DMS 273 (cell line): ENCODE results near the gene HMCN1.

ENCODE experiments used
- DNase-seq: peaks from one replicate; lab custom pipeline; 2025; ENCODE audit not compliant: unreplicated experiment; lab: John Stamatoyannopoulos, UW

HMCN1 gene

DNA sequence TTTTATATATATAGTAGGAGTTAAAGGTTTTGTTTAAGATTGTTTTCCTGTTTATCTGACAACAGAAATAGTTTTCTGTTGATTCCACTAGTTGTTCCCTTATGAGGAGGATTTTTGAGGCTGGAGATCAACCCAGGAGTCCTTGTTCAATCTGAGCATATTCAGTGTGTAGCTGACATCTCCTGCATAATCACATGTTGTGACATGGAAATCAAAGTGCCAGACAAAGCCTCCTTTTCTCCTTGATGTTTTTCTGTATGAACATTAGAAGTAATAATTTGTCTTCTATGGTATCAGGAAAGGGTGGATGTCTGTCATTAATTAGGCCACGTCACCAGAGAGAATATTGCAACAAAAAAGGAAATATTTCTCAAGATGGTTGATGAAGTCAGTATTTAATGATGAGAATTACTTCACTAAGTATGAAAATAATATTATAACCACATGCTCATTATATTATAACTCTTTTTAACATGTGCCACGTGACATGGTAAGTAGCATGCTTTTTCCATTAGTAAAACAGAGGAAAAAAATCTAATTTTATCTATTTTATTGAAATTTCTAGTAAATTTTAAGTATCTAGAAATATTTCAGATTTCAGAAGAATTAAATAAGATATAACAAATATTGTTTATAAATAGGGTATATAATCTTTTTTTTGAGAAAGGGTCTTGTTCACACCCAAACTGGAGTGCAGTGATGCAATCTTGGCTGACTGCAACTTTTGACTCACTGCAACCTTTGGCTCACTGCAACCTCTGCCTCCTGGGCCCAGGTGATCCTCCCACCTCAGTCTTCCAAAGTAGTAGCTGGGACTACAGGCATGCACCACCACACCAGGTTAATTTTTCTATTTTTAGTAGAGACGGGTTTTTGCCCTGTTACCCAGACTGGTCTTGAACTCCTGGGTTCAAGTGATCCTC is 223.5 kb downstream of the HMCN1 start:
- no peak for DNase-seq

DNA sequence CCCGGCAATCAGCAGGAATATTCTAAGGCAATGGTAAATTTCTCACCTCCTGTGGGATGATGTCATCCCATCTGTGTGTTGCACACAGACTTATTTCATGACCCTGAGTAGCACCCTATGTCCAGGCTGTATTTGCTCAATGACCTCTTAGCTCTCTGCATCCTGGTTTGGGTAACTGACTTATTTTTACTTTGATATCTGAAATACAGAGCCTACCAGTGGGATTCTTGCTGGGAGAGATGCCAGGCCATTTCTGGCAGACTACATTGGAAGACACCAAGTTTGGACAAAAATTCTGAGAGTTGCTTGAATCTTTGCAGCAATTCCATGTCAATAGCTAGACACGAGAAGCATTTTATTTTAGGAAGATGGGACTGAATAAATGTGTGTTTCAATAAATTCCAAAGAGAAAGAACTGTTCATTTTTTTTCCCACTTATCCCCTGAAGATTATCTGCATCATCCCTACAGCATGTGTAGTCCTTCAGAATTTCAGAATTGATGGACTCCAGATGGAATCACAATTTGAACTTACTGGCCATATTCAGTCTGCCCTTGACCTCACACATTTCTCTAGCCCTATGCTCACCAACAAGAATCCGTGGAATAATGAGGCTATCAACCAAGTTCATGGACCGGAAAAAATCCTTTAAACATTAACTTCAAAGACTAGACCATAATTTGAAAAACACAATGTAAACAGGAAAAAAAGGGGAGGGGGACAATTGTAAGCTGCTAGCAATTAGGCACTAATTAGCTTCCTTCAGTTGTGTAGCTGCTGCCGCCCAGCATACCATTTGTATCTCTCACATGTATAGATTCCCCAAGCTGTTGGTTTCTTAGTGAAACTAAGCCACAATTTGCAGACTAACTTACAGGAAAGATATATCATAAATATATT is 226.5 kb downstream of the HMCN1 start:
- DNase-seq, result no peak

DNA sequence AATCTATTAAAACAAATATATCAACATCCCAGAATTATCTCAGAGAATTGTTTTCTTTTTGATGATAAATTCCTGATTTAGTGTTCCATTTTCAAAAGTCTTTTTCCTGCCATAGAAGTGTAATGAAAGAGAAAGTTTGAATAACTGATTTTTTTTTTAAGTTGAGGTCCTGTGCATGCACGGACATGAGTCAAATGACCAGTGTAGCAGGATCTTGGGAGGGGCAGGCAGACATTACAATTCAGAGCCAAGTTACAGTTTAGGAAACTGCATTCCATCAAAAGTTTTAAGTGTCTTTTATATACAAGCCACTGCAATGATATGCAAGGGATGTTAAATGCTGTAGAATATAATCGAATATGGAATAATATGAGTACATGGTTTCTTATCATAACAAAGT is 227.5 kb downstream of the HMCN1 start:
- DNase-seq, result no peak

DNA sequence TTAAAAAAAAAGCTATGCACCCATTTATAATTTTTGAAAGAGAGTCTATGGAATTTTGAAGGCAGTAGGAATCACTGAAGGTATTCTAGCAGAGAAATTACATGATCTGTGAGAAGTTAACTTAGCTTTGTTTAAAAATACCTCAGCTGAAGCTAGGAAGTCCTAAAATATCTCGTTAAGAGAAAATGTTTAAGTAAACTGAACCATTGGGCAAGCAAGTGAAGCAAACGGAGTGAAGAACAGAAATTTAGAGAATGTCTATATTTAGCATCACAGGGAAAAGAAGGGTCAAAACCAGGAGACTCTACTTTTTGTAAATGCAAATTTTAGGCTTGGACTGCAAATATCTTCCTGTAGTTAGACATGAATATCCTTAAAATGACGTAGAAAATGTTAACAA is 230.8 kb downstream of the HMCN1 start:
- no peak for DNase-seq

DNA sequence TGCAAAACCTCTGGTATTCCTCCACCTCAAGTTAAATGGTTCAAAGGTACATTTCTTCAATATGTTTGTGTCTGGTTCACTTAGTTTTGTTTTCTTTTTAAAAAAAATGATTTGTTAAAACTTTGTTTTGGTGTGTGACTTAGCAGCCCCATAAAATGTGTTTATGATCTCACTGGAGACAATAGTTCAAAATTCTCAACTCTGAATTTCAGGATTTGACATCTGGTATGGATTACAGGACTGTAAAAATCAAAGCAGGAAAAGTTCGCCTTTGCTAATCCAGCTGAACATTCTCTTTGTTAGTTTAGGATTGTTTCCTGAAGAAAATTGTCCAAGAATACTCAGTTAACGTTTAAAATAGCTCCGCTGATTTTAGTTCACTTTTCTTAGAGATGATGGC is 231.7 kb downstream of the HMCN1 start:
- no peak for DNase-seq

DNA sequence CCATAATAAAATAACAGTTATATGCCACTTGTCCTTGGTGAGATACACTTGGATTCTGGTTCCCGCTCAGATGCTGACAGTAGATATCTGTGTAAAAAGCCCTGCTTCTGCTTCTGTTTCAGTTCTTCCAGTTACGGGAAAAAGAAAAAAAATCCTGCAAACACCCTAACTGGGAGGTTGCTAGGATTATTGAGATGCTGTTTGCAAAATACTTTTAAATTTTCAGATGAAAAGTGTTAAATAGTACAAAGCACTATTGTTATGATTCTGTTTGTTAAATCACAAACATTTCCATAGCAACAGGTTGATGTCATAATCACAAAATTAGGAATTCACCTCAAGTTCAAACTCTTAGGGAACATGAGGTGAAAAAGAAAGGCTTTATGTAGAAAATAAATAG is 232.3 kb downstream of the HMCN1 start:
- DNase-seq, result no peak

DNA sequence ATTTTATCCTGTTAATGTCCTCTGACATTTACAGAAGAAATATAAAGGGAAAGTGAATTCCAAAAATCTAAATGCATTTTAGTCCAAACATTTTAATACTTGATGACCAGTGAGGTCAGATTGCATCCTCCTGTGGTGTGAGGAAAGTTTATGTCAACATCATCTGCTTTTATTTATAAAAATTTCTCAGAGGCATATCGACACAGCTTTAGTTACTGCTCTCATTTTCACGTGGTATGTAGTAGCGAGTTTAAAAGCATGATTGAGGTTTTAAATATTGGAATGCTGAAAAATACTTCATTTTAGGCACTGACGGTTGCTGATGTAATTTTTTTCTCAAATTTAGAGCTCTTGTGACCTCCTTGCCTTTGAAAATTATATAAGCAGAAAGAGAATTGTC is 234.8 kb downstream of the HMCN1 start:
- no peak for DNase-seq

DNA sequence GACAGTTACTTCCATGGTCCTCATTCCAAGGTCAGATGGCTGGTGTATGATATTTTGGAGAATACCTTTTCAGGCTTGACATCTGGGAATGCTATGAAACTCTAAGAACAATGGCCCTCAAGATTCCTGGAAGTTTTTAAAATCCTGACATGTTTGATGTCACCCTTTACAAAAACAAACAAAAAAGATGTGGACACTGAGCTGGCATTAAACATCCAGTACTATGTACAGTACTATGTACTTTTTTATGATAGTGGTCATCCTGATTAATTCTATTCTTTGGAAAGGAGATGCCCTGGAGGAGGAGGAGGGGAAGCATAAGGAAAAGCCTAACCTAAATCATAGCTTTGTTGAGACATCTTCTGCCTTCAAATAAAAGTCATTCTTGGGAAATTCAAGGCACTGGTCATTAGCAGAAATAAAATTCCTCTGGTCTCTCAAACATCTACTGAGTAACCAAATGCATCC is 235.4 kb downstream of the HMCN1 start:
- DNase-seq, result no peak

DNA sequence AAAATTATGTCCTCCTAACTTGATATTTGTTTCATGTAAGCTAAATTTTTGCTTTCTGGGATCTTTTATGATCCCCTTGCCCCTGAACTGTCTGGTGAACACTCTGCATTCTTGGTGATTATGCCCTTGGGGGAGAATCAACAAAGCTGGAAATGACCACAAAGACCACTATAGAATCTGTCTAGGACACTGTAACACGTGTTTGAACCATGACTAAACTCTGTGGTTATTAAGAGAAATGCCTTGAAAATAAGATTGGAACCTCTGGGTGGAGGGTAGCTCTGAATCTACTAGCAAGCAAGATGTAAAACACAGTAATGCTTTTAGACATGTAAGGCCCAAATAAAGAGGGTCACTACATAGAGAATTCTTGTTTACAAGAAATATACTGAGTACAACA is 237.5 kb downstream of the HMCN1 start:
- no peak for DNase-seq

DNA sequence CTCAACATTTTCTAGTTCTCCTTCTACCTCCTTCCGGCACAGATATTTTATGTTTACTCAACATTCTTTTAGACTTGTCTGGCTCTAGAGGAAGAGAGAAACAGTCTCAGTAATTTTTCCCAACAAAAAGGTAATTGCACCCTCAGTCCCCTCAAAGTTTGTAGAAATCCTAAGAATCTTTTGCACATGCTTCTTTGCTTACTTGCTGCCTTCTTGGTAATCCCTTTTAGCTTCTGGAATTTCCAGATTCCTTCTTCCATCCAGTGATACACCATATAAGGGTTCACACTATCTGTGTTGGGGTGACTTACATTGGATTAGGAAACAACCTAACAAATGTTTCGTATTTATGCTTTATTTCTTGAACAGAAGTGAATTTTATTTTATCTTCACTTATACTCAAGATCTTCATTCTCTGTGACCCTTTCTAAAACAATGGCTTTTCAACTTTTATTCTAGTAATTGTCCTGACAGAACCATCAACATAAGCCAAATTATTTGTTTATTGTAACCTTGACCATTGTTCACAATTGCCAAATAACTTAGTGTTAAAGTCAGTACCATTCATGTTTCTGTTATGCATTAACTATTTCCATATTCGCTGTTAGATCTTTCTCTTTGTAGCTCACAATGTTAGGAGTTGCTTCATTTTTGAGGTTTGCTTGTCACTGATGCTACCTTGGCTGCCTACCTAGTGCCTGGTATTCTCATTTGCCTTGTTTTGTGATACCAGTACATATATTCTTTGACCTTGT is 238.1 kb downstream of the HMCN1 start:
- no peak for DNase-seq

DNA sequence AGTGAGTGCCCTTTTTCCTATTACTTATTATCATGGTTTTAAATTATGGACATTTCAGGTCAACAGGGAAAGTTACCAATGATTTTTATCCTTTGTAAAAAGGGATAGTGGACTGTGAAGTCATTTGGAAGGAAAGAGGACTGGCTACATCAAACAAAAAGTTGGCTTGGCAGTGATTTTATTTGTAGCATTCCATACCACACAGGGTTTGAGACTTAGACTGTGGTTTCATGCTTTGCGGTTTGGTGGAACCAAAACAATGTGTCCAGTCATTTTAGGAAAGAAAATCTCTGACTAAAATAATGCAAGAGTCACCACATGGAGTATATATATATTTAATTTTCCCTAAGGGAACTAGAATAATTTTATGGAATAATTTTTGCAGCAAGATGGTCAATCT is 239.5 kb downstream of the HMCN1 start:
- DNase-seq, result no peak

DNA sequence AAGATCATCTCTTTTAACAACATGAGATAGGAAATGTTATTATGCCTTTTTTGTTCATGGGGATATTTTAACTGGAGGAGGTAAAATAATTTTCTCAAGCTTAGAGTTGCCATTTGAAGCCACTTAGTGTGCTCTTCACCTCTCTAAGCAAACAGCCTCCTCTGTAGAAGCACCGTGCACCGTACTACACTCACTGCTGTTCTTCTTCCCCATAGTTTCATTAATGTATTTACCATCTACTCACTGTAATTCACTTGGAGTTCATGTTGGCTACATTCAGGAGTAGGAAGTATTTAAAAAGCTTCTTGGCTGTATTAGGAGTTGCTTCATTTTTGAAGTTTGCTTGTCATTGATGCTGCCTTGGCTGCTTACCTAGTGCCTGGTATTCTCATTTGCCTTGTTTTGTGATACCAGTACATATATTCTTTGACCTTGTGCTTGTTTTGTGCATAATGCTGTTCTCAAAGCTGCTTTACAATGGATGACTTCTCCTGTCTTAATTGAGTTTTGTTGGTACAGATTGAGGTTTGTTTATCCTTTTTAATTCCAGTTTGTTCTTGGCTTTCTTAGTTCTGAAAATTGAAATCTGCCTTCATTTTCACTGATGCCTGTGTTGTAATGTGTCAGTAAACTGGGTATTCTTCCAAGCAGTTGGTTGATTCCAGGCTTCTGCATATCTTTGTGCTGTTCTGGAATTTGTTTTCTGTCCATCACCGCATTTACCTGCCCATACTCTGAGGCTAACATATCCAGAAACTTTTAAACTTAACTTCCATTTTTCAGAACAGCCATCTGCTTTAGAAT is 240.4 kb downstream of the HMCN1 start:
- no peak for DNase-seq

DNA sequence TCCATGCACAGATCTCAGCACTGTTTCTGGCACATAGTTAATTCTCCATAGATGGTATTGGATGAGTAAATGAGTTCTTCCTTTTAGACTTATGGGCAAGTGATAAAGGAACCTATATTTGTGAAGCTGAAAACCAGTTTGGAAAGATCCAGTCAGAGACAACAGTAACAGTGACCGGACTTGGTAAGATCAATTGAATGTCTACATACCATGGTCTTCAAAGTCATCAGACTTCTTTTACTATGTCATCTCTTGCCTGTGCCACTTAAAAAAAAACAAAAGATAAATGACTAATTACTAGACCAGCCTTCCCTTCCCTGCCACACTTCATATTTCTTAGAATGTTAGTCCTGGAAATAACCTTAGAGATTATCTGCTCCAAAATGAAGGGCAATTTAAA is 246.7 kb downstream of the HMCN1 start:
- DNase-seq, result no peak

DNA sequence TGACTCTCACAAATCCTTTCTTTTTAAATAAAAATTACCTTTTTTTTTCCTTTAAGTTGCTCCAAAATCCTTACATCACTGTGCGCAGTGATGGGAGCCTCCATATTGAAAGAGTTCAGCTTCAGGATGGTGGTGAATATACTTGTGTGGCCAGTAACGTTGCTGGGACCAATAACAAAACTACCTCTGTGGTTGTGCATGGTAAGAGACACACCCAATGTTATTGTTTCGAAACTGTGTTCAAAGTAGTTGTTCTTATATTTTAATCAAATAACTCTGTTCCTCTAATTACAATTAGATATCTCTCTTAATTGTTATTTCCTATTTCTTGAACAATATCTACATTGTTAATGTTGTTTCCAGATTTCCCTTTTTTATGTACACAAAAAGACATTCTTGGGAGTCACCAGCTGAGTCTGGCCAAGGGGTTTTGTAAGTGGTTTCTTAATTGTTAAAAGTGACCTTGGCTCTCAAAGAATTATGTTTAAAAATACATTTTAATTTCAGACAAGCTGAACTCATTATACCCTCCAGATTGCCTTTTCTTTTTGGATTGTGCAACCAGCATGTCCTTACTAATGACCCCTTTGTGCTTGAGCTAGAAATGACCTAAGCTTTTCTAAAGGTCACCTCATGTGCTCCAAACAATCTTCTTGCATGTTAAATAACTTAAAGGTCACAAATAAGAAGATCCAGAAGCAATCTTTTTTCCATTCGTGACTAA is 250.1 kb downstream of the HMCN1 start:
- DNase-seq, result no peak

DNA sequence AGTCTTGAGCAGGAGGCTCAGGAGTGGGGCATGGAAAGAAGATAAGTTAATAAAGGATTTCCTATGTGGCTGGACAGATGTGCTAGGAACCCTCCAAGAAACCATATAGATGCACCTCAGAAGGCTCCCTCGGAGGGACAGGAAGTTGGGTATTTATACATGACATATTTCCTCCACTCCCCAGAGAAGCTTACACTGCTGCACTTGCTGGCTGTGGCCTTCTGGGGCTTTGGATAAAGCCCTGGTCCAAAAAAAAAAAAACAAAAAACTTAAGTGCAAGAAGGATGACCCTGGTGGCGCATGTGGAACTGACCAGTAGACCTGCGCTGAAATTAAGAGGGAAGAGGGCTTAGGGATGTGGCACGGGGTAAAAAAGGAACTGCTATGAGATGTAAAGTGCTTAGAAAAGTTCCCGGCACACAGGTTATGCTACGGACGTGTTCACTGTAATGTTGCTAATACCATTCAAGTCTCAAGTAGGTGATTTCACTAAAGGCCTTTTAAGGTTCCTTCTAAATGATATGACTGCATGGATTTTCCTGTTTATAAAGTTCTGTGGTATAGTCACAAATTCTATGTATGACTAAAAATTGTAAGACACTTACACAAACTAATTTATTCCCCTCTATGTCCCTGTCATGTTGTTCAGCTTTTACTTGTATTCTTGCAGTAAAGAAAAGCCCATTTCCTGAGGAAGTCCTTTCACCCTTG is 253.6 kb downstream of the HMCN1 start:
- DNase-seq, result no peak

DNA sequence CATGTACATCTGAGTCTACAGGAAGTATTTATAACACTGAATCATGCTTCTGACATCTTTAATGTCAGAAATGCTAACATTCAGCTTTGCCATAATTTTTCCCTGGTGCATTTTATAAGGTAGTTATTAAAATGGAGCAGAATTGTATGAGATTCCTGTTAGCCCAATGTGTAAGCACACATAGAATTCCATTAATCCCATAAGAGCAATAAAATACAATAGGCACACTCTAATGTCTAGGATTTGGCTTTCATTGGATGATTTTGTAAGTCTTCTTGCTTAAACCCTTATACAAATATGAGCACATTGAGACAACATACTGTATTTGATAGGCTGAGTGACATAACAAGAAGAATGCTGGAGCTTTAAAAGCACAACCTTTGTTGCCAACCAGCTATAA is 256.4 kb downstream of the HMCN1 start:
- no peak for DNase-seq

DNA sequence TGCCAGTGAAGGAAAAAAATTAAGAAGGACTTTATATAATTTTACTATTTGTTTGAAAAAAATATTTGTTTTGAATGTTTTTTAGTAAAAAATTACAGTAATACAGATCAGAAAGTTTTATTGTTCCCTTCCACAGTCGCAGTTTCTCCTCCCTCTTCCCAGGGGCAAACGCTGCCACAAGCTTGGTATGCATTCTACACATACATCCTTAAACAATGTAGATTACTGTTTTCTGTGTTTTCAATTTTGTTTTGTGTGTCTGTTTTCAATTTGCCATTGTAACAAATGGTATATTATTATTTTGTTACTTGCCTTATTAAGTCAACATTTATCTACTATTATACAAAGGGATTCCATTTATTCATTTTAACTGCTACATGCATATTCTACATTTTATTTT is 257.1 kb downstream of the HMCN1 start:
- no peak for DNase-seq

DNA sequence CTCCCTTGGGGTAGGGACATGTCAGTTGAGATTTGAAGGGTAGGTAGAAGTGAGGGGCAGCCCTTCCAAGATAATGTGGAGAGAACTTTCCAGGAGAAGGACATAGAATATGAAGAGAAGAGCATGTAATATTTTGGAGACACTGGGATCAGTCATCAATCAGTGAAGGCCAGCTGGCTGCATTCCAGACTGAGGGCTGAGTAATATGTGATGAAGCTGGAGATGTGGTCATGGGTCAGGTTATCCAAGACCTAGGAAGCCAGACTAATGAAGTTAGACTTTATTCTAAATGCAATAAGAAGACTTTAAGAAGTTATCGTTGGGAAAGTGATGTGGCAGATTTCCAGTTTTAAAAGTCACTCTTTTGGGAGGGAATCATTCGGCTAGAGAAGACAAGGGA is 262.0 kb downstream of the HMCN1 start:
- DNase-seq, result no peak

DNA sequence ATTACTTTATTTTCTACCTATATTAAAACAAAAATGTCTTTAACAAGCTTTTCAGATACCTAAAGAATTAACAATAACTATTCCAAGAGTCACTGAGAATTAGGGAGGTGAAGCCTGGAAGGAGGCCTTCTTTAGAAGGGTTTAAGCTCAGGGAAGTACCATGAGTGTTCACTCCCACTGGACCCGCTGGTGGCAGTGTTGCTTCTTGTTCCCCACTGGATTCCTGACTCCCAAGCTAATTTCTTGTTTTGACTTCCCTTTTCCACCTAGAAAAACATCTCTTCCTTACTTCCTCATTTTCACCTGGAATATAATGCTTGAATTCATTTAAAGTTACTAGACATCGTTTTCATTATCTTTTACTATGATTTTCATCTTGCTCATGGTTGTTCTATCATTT is 264.2 kb downstream of the HMCN1 start:
- DNase-seq, result peak; percentile 7
